H1 (cell line): ENCODE results near the gene KRT14. TPM values are rescaled to one million over a fixed set of nuclear protein-coding genes. Genes with fewer than 3 reads are reported as not detected.

Experiments used
- CTCF ChIA-PET: fragments of 300-600 bp; sonication (Branson Sonifier 250); formaldehyde crosslinking; loops from one replicate; lab custom pipeline; 2021; ENCODE audit not compliant: partially characterized antibody; lab: Charles Lee
- POLR2A ChIA-PET: fragments of 300-600 bp; sonication (Branson Sonifier 250); formaldehyde crosslinking; loops from one replicate; lab custom pipeline; 2021; ENCODE audit warnings: inconsistent platforms; ENCODE audit not compliant: partially characterized antibody; lab: Charles Lee
- DNase-seq, 2 experiments: peaks; one replicate each; pipeline versions ENCODE4 v3.0.0 to v3.0.0-alpha.2; 2010 to 2022; ENCODE audit warnings: low spot score in 2 of 2, low read depth in 1 of 2, mixed read lengths in 1 of 2
- FAIRE-seq: peaks from 2 replicates; lab custom pipeline; 2011; peaks lifted over from hg19 to GRCh38; lab: Jason Lieb, UNC
- H2AFZ ChIP-seq: 2 replicates; pipeline ENCODE4 v1.8.1; 2012; ENCODE audit warnings: low read length, inconsistent platforms
- H2AK5ac ChIP-seq: 2 replicates; pipeline ENCODE4 v1.6.1; 2013; ENCODE audit warnings: low read depth, low read length
- H2BK120ac ChIP-seq: replicated peaks from 2 replicates; pipeline ENCODE3; 2013; ENCODE audit warnings: low read depth, low read length, inconsistent platforms
- H2BK12ac ChIP-seq: 2 replicates; pipeline ENCODE4 v1.6.1; 2013; ENCODE audit warnings: low read depth, low read length
- H2BK15ac ChIP-seq: 2 replicates; pipeline ENCODE4 v1.6.1; 2013; ENCODE audit warnings: low read length
- H2BK20ac ChIP-seq: 2 replicates; pipeline ENCODE4 v1.6.1; 2013; ENCODE audit warnings: low read length
- H2BK5ac ChIP-seq: 2 replicates; pipeline ENCODE4 v1.6.1; 2013; ENCODE audit warnings: low read depth, low read length
- H3K14ac ChIP-seq: 2 replicates; pipeline ENCODE4 v1.6.1; 2013; ENCODE audit warnings: inconsistent platforms; ENCODE audit not compliant: insufficient read length
- H3K18ac ChIP-seq: 2 replicates; pipeline ENCODE4 v1.6.1; 2013; ENCODE audit warnings: low read length; ENCODE audit errors: extremely low read depth
- H3K23ac ChIP-seq: 2 replicates; pipeline ENCODE4 v1.6.1; 2013; ENCODE audit warnings: inconsistent platforms; ENCODE audit not compliant: insufficient read length
- H3K23me2 ChIP-seq: 2 replicates; pipeline ENCODE4 v1.6.1; 2013; ENCODE audit warnings: low read depth, low read length
- H3K27ac ChIP-seq: 2 replicates; pipeline ENCODE4 v1.6.1; 2011; ENCODE audit warnings: low read depth, low read length, inconsistent platforms
- H3K27me3 ChIP-seq, 4 experiments: replicated peaks in 1 of 4; 1 replicate in 1 of 4; 2 replicates in 3 of 4; pipeline versions ENCODE4 v1.6.1 to v1.8.1; 2011 to 2013; ENCODE audit warnings: low read length in 3 of 4, mild to moderate bottlenecking in 3 of 4, inconsistent platforms in 2 of 4, mixed read lengths in 2 of 4, moderate library complexity in 1 of 4; ENCODE audit not compliant: control insufficient read depth in 3 of 4, insufficient read depth in 3 of 4; ENCODE audit errors: extremely low read depth in 1 of 4
- H3K36me3 ChIP-seq, 4 experiments: 2 replicates each; pipeline versions ENCODE4 v1.6.1 to v1.8.1; 2011 to 2013; ENCODE audit warnings: mild to moderate bottlenecking in 4 of 4, low read length in 3 of 4, moderate library complexity in 2 of 4, control low read depth in 1 of 4, inconsistent platforms in 1 of 4; ENCODE audit not compliant: insufficient read depth in 4 of 4, control insufficient read depth in 2 of 4
- H3K4ac ChIP-seq: replicated peaks from 2 replicates; pipeline ENCODE3; 2013; ENCODE audit warnings: low read length, low read depth, mixed read lengths, inconsistent platforms; ENCODE audit not compliant: insufficient read length
- H3K4me1 ChIP-seq, 4 experiments: replicated peaks in 1 of 4; 1 replicate in 1 of 4; 2 replicates in 3 of 4; pipeline versions ENCODE4 v1.6.1 to v1.8.1; 2011 to 2013; ENCODE audit warnings: low read length in 3 of 4, inconsistent platforms in 2 of 4, mixed read lengths in 1 of 4; ENCODE audit not compliant: insufficient read depth in 4 of 4, control insufficient read depth in 3 of 4
- H3K4me2 ChIP-seq, 2 experiments: 2 replicates each; pipeline versions ENCODE4 v1.6.1 to v1.8.1; 2011 to 2013; ENCODE audit warnings: low read depth in 2 of 2, low read length in 2 of 2, control low read depth in 1 of 2, inconsistent platforms in 1 of 2, mild to moderate bottlenecking in 1 of 2; ENCODE audit not compliant: insufficient read depth in 1 of 2
- H3K4me3 ChIP-seq, 4 experiments: fragments of 200-600, 300-600 bp in 1 of 4; sonication (generic), shearing (Covaris generic), sonication (Bioruptor Twin) in 1 of 4; 2 replicates each; pipeline versions ENCODE4 v1.5.1 to v1.8.1; 2011 to 2016; ENCODE audit warnings: low read length in 4 of 4, low read depth in 3 of 4, control low read depth in 2 of 4, inconsistent platforms in 2 of 4, mild to moderate bottlenecking in 2 of 4, mixed read lengths in 1 of 4, moderate library complexity in 1 of 4; ENCODE audit not compliant: insufficient read depth in 2 of 4; ENCODE audit errors: extremely low read depth in 1 of 4
- H3K56ac ChIP-seq: replicated peaks from 2 replicates; pipeline ENCODE3; 2013; ENCODE audit warnings: low read depth, mild to moderate bottlenecking, mixed read lengths, low read length, inconsistent platforms; ENCODE audit not compliant: insufficient read length
- H3K79me1 ChIP-seq: 2 replicates; pipeline ENCODE4 v1.6.1; 2013; ENCODE audit warnings: low read depth, low read length, control low read depth
- H3K79me2 ChIP-seq, 2 experiments: 2 replicates each; pipeline versions ENCODE4 v1.6.1 to v1.8.1; 2012 to 2013; ENCODE audit warnings: low read length in 2 of 2, mild to moderate bottlenecking in 2 of 2, inconsistent platforms in 1 of 2; ENCODE audit not compliant: insufficient read depth in 2 of 2, control insufficient read depth in 1 of 2
- H3K9ac ChIP-seq, 4 experiments: replicated peaks in 1 of 4; 1 replicate in 1 of 4; 2 replicates in 3 of 4; pipeline versions ENCODE4 v1.6.1 to v1.8.1; 2011 to 2013; ENCODE audit warnings: low read depth in 3 of 4, low read length in 3 of 4, control low read depth in 2 of 4, mild to moderate bottlenecking in 2 of 4, moderate library complexity in 2 of 4, inconsistent platforms in 1 of 4; ENCODE audit errors: extremely low read depth in 1 of 4
- H3K9me3 ChIP-seq, 2 experiments: 2 replicates each; pipeline versions ENCODE4 v1.6.1 to v1.8.1; 2012 to 2013; ENCODE audit warnings: mild to moderate bottlenecking in 2 of 2, moderate library complexity in 2 of 2, control low read depth in 1 of 2, inconsistent platforms in 1 of 2, low read depth in 1 of 2, low read length in 1 of 2, mixed read lengths in 1 of 2; ENCODE audit not compliant: insufficient read depth in 2 of 2
- H4K20me1 ChIP-seq, 2 experiments: replicated peaks in 1 of 2; 2 replicates each; pipeline versions ENCODE3 to v1.8.1; 2011 to 2013; ENCODE audit warnings: inconsistent platforms in 2 of 2, low read length in 2 of 2, mild to moderate bottlenecking in 1 of 2; ENCODE audit not compliant: insufficient read depth in 2 of 2, control insufficient read depth in 1 of 2
- H4K5ac ChIP-seq: 2 replicates; pipeline ENCODE4 v1.6.1; 2013; ENCODE audit warnings: low read length, low read depth, mixed read lengths, inconsistent platforms; ENCODE audit not compliant: insufficient read length
- H4K8ac ChIP-seq: 2 replicates; pipeline ENCODE4 v1.8.0; 2013; ENCODE audit warnings: mild to moderate bottlenecking, moderate library complexity, low read length, inconsistent platforms; ENCODE audit not compliant: insufficient read depth; ENCODE audit errors: extremely low read depth
- H4K91ac ChIP-seq: replicated peaks from 2 replicates; pipeline ENCODE3; 2013; ENCODE audit warnings: low read length, mixed read lengths, inconsistent platforms; ENCODE audit not compliant: insufficient read length
- BCL11A ChIP-seq, 2 experiments: IDR thresholded peaks; one replicate each; pipeline ENCODE4 v1.6.1; 2011; ENCODE audit warnings: low read depth in 2 of 2, low read length in 2 of 2, mild to moderate bottlenecking in 2 of 2
- BRCA1 ChIP-seq: IDR thresholded peaks from 2 replicates; pipeline ENCODE4 v1.6.1; 2012; ENCODE audit warnings: low read depth, low read length, improper control_type of control experiment
- CHD2 ChIP-seq: IDR thresholded peaks from 2 replicates; pipeline ENCODE4 v1.6.1; 2012; ENCODE audit warnings: low read length, improper control_type of control experiment
- CREB1 ChIP-seq: IDR thresholded peaks from 2 replicates; pipeline ENCODE4 v1.6.1; 2012; ENCODE audit warnings: inconsistent platforms
- CTCF ChIP-seq, 3 experiments: IDR thresholded peaks; 1 replicate in 2 of 3; 2 replicates in 1 of 3; pipeline versions ENCODE4 v1.5.1 to v1.6.1; 2011; ENCODE audit warnings: low read length in 3 of 3, mild to moderate bottlenecking in 3 of 3, inconsistent platforms in 2 of 3, low read depth in 1 of 3, moderate library complexity in 1 of 3; ENCODE audit not compliant: insufficient read depth in 1 of 3; ENCODE audit errors: control extremely low read depth in 1 of 3
- HDAC2 ChIP-seq, 2 experiments: fragments of 300-600 bp in 1 of 2; sonication (generic) in 1 of 2; IDR thresholded peaks; 2 replicates each; pipeline ENCODE4 v1.6.1; 2011 to 2012; ENCODE audit warnings: low read depth in 2 of 2, low read length in 2 of 2, mild to moderate bottlenecking in 2 of 2, moderate library complexity in 2 of 2, borderline replicate concordance in 1 of 2, inconsistent platforms in 1 of 2
- POLR2AphosphoS5 ChIP-seq: IDR thresholded peaks from 2 replicates; pipeline ENCODE4 v1.6.1; 2011; ENCODE audit warnings: low read depth, low read length
- SRF ChIP-seq: IDR thresholded peaks from 2 replicates; pipeline ENCODE4 v1.6.1; 2011; ENCODE audit warnings: mild to moderate bottlenecking, low read depth, low read length, moderate library complexity
- TEAD4 ChIP-seq: IDR thresholded peaks from 2 replicates; pipeline ENCODE4 v1.6.1; 2012; ENCODE audit warnings: low read depth, low read length, inconsistent platforms, mixed read lengths
- WGBS, 2 experiments: shearing (Covaris generic) in 1 of 2; methylation state at CpG; one replicate each; pipeline versions ENCODE4 v1.1.6 to v1.1.7; 2013 to 2015; ENCODE audit warnings: low lambda C conversion rate in 2 of 2, mixed read lengths in 2 of 2, inconsistent platforms in 1 of 2, low coverage in 1 of 2, missing lambda C conversion rate in 1 of 2; ENCODE audit not compliant: insufficient replicate concordance in 2 of 2, insufficient coverage in 1 of 2, insufficient read length in 1 of 2; ENCODE audit errors: extremely low coverage in 1 of 2, missing lambda C conversion rate in 1 of 2; 5-methylcytosine and 5-hydroxymethylcytosine counted together
- polyA plus RNA-seq, 7 experiments: library from polyadenylated mRNA; depleted of rRNA in 3 of 7; stranded (reverse) in 5 of 7; unstranded in 2 of 7; fragments of >200 nt in 5 of 7; fragments of 200-250 nt in 2 of 7; gene quantifications; 1 replicate in 5 of 7; 2 replicates in 1 of 7; 4 replicates in 1 of 7; pipeline versions ENCODE4 v1.2.1 to v1.2.3, GENCODE V29; 2011 to 2013; ENCODE audit warnings: missing spikeins in 2 of 7, mixed read lengths in 2 of 7
- total RNA-seq: library from RNA; stranded (reverse); fragmentation: NEBNext Ultra II Directional; extraction: Animal tissue kit (Norgen Biotek cat#: 25700); gene quantifications from 2 replicates; pipeline ENCODE4 v1.2.1, GENCODE V29; 2021

The KRT14 gene
- total and polyA plus RNA-seq, 2 of the 8 experiments (the other 6 are each of a cell fraction or from before 2014, with no cell fraction given), result 0.35 TPM; not detected in 1

GRCh38 chr17:41535764-41536481 lies 50.8 kb downstream of the KRT14 start:
- Histone ChIP-seq H3K4me1 (peaks cover 10 to 23% (median 15%) of the 10 kb centered on the region in 4 experiments), H3K27ac (no peak overlapping the region), H3K9ac (no peak overlapping the region), H2BK20ac (no peak overlapping the region), H3K79me1 (no peaks in the 10 kb centered on the region), H2BK12ac (no peak overlapping the region), H3K14ac (no peak overlapping the region), H3K4me3 (no peak overlapping the region), H3K4ac (no peak overlapping the region), H3K23me2 (no peaks in the 10 kb centered on the region), H3K56ac (no peak overlapping the region), H2BK5ac (peak overlapping the region; percentile 1; the same call in 1 of the 2 replicates), H4K20me1 (no peaks in the 10 kb centered on the region), H3K23ac (no peak overlapping the region), H3K27me3 (no peaks in the 10 kb centered on the region; a peak in 1 of 7 replicates), H3K9me3 (no peaks in the 10 kb centered on the region), H3K4me2 (peak overlapping the region in 1 of 2 experiments; percentile 30; a peak in 1 of 4 replicates), H2BK120ac (no peak overlapping the region), H3K36me3 (no peaks in the 10 kb centered on the region), H3K18ac (no peak overlapping the region), H4K91ac (peak overlapping the region; percentile 7), H3K79me2 (no peaks in the 10 kb centered on the region), H2BK15ac (no peak overlapping the region), H2AK5ac (no peak overlapping the region), H4K5ac (no peak overlapping the region), H4K8ac (no peak overlapping the region; the same call in 1 of the 2 replicates), H2AFZ (no peak overlapping the region)
- ChIA-PET CTCF (interaction anchor here (0.7 to 5.5 kb wide), 13 partner anchors 8 to 214 kb away, joined by 3 to 48 read pairs (median 3); no protein-coding TSS in a partner anchor), POLR2A (interaction anchor here (1.1 to 16.2 kb wide), 5 partner anchors 8 to 153 kb away, joined by 4 to 293 read pairs (median 5); partner anchors contain the start of gene KRT19)
- 82% methylated on average over 15 of the region's 15 CpGs; no CpG with 5 or more reads in 1 of the 2 experiments for WGBS, 2 experiments
- DNase-seq, result no peak
- no peak for FAIRE-seq
- no peak for TF ChIP-seq SRF
- no peak for TF ChIP-seq BRCA1
- no peak for TF ChIP-seq CTCF (IDR thresholded peaks at IDR 0.05; ENCODE audit: control extremely low read depth in 1 of 3, insufficient read depth in 1 of 3, low read depth in 1 of 3, low read length in 3 of 3)
- TF ChIP-seq HDAC2 (IDR thresholded peaks at IDR 0.05; ENCODE audit: borderline replicate concordance in 1 of 2, low read depth in 2 of 2, low read length in 2 of 2), result no peak
- no peak for TF ChIP-seq CREB1
- TF ChIP-seq BCL11A (IDR thresholded peaks at IDR 0.05; ENCODE audit: low read depth in 2 of 2, low read length in 2 of 2), result no peak
- no peak for TF ChIP-seq POLR2AphosphoS5
- no peak for TF ChIP-seq CHD2
- TF ChIP-seq TEAD4, result no peak
